NCI-H526 (cell line): Measurements from ENCODE around the gene CD244.

ENCODE experiments used
- DNase-seq, 2 experiments: peaks; one replicate each; lab custom pipeline; 2025; lab: John Stamatoyannopoulos, UW

The CD244 gene

DNA sequence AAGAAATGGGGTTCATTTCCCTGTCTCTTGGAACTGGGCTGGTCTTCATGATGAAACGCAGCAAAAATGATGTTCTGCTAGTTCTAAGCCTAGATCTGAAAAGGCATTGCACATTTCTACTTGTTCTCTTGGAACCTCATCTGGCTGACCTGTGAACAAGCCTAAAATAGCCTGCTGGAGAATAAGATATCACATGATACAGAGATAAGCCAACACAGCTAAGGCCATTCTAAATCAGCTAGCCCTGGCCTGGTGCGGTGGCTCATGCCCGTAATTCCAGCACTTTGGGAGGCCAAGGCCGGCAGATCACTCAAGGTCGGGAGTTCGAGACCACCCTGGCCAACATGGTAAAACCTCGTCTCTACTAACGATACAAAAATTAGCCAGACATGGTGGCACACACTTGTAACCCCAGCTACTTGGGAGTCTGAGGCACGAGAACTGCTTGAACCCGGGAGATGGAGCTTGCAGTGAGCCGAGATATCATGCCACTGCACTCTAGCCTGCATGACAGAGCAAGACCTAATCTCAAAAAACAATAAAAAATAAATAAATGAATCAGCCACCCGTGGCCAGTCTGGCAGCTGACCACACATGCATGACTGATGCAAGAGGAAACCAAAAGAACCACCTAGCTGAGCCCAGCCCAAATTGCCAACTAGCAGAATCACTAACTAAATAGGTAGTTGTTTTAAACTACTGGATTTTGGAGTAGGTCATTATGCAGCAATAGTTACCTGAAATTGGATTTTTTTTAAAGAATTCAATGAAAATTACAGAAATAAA is 18.0 kb downstream of the CD244 start:
- DNase-seq = no peak

- no peak for DNase-seq
Observed at GRCh38 chr1:160841079-160841478, 21.6 kb downstream of the CD244 start.

DNA sequence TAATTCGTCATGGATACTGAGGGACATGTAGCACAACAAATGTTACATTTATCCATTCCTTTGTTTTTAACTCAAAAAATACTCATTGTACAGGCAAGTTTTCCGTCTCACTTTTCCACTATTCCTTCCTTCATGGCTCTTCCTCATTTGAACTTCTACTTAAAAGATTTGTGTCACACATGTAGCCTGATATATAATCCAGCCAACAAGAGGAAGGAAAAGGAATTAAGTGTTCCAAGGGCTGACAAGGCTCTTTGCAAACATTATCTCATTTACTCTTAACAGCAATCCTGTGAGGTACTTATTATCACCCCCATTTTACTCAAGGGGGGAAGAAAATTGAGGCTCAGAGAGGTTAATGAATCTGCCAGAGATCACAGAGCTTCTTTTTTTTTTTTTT is 22.9 kb downstream of the CD244 start:
- no peak for DNase-seq

DNA sequence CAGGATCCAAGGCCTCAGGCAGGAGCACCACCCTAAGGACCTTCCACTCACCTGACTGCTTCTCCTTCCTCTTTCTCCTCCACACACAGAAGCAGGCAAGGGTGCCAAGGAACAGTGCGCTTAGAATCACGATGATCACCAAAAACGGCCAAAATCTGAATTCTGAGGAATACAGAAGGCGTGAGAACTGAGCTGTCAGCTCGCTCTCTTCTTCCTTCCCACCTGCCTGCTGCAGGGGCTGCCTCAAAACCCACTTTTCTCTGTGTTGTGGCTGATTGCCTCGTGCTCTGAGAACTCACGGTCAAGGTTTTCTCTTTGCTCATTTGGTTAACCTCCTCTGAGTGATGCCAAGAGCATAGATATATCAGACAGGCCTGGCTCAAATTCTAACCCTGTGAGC is 23.8 kb downstream of the CD244 start:
- DNase-seq = no peak

DNA sequence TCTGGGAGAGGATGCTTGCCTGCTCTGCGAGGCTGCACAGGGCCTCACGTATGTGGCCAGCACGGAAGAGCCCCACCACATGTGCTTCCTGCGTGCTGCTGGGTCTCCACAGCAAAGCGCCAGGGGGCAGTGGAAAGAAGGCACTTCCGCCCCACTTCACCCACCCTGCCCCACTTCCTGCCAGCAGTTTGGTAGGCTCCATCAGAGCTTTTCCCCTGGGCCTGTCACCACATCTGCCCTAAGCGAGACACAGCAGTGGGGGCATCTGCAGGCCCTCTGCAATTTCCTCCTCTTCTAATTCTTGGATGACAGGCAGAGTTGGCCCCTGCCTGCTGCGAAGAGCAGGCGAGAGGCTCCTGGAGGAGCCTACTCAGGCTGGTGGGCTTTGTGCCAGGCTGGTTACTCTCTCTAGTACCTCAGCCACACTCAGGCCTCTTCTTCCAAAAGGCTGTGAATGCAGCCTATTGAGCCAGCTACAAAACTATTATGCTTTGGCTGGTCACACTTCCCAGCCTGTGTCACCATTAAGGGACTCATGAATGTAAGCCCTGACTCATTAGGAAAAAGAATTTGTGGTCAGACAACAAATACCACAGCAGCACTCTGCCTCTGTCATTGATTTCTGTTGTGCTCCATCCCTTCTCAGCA is 25.0 kb downstream of the CD244 start:
- no peak for DNase-seq

DNA sequence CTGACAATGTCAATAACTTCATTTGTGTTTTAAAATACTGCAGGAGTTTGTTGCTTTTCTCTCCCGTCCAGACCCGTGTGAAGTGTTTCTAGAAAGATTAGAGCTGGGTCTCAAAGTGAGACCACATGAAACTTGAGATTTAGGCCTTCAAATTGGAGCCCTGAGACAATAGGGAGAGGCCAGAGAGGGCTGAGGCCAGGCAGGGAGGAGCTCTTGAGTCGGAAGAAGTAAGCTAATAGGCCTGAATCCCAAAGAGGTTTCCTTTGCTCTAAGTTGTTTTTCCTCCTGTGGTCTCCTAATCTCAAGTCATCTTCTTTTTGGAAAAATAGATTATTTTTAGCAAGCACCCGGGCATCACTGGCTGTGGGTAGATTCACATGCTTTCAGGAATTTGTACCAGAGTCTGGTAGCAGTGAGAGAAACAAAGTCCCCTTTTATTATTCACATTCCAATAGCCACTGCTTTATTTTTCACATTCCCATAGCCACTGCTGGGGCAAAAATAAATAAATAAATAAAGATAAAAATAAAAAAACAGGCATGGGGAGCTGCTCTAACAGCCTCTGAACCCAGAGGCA is 25.6 kb downstream of the CD244 start:
- DNase-seq = no peak

DNA sequence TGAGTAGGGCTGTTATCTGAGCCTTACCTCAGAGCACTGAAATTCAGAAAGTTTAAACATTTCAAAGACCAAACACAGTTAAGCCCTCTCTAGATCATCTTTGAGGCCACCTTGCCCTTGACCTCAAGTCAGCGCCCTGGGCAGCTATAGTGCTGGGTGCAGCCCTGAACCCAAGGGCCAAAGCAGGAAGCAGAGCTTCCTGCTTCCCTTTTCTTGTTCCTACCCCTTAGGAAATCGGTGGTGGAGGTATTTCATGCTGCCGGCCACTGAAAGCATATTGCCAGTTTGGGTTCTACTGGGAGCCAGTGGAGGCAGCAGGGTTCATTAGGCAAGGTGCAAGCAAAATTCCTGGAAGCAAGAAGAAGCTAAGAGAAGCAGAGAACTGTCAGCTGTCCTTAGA is 26.1 kb downstream of the CD244 start:
- DNase-seq = no peak

GRCh38 chr1:160835751-160836150 is 26.9 kb downstream of the CD244 start:
- DNase-seq = no peak

GRCh38 chr1:160834945-160835565 is 27.6 kb downstream of the CD244 start:
- peak in 1 of 2 experiments; percentile 63 for DNase-seq

- peak; percentile 73 to 94 for DNase-seq
Observed at GRCh38 chr1:160830321-160831153, 32.1 kb downstream of the CD244 start.

DNA sequence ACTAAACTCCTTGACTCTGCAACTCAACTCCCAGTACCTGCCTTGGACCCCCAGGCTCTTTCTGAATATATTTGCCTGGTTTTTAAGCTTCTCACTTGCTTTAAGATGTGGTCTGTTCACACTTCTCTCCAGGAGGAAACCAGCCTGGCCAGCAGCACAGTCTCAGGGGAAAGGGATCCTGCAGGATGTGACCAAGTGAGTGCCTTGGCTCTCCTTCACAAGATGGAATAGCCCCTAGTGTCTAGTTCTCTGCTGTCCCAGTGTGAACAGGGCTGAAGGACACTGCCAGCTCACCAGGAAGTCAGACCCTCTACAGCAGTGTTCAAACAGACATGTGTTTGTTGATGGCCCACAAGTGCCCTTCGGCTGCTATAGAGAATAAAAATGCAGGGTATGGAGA is 32.9 kb downstream of the CD244 start:
- no peak for DNase-seq

DNA sequence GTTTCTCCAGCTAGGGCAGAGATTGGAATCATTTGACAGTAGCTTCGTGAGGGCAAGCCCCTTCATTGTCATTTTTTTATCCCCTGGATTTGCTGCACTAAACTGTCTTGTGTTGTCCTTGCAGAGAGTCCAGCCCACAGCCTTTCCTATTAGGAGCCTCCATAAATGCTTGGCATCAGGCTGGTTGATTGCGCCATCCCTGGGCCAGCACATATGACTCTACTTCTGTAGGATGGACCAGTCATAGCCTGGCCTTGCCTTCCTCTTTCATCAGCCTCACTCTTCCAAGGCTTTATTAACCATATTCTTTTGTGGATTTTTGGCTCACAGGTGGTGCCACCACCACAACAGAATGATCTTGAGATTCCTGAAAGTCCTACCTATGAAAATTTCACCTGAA is 35.3 kb downstream of the CD244 start:
- DNase-seq = no peak

GRCh38 chr1:160826546-160826945 is 36.1 kb downstream of the CD244 start:
- no peak for DNase-seq

- DNase-seq = no peak
Observed at GRCh38 chr1:160823296-160823695, 39.4 kb downstream of the CD244 start.

GRCh38 chr1:160821627-160822026 is 41.1 kb downstream of the CD244 start:
- no peak for DNase-seq

GRCh38 chr1:160819186-160819585 is 43.5 kb downstream of the CD244 start:
- DNase-seq = no peak

DNA sequence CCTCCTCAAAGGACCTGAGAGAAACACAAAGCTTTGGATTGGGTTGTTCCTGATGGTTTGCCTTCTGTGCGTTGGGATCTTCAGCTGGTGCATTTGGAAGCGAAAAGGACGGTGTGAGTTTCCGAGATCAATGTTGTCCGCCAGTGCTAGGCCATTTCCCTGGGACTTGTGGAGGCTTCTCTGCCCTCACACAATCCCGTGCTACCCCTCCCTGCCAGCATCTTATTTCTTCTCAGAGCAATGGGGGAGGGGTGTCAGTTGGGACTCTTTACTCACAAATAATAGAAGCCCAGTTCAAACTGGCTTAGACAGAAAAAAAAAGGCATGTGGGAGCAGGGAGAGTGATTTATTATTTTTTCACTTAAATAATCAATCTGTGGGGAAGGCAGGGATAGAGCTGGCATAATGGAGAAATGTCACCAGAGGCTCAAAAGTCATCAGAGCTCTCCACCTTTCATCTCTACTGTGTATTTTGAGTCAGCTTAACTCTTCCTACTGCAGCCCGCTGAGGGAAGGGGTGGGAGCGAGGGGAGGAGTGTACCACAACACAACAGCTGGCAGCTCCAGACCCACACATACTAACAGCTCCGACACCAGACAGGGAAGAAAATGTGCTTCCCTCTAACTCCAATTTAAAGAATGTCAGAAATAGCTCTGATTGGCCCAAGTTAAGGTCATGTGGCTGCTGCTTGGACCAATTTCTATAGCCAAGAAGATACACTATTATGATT is 44.3 kb downstream of the CD244 start:
- no peak for DNase-seq

DNA sequence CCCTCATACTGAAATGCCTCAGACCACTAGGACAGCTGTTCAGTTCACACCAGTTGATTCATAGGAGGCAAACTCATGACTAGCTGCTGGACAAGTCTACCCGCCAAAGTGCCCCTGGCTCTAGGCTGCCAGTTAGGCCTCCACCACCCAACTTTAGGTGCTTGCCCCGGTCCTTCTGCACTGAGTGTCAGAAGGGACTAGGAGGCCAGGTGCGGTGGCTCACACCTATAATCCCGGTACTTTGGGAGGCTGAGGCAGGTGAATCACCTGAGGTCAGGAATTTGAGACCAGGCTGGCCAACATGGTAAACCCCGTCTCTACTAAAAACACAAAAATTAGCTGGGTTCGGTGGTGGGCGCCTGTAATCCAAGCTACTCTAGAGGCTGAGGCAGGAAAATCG is 47.8 kb downstream of the CD244 start:
- DNase-seq = no peak

DNA sequence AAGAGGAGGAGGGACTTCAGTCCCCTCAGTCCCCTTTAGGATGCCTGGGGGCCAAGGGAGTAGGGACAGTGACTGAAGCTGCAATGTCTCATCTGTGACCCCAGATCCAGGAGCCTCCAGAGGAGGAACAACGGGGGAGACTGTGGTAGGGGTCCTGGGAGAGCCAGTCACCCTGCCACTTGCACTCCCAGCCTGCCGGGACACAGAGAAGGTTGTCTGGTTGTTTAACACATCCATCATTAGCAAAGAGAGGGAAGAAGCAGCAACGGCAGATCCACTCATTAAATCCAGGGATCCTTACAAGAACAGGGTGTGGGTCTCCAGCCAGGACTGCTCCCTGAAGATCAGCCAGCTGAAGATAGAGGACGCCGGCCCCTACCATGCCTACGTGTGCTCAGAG is 48.4 kb downstream of the CD244 start:
- no peak for DNase-seq

DNA sequence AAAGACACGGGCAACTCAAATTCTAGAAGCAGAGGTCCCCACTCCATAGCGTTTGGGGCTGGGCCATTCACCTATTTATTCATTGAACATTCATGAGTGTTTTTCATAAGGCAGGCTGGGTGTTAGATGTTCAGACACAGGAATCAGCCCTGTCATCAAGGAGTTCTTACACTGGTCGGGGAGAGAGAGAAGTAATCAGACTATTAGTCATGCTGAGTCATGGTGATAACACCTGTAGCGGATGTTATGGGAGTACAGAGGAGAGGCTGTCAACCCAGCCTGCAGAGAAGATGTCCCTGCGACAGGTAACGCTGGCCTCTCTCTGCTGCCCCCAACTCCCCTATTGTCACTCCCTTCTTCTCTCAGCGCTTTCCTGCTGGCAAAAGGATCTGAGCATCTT is 49.5 kb downstream of the CD244 start:
- DNase-seq = no peak

DNA sequence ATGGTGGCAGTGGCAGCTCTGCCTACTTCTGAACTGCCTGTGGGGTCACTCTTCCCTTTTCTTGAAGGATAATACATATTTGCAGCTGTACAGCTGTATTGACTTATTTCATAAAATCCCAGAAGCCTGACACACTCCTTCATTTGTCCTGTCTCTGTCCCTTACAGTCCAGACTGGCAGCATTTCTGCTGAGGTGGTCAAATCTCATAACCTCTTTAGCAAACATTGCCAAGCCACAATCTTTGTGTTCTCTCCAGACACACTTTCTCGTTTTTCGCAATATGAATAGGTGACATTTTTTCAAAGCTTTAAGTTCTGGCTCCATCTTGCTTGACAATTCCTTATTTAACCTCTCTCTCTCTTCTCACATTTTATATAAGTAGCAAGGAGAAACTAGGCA is 51.5 kb downstream of the CD244 start:
- no peak for DNase-seq
